Keratinocyte (primary cell): ENCODE measurements around the gene PADI1. TPM values are rescaled to one million over a fixed set of nuclear protein-coding genes. Genes with fewer than 3 reads are reported as not detected.

Source experiments
- DNase-seq: peaks from one replicate; pipeline ENCODE4 v3.0.0-alpha.2; 2011; ENCODE audit warnings: low read depth, missing footprints, low spot score
- FAIRE-seq: peaks from 2 replicates; lab custom pipeline; 2011; peaks lifted over from hg19 to GRCh38; lab: Jason Lieb, UNC
- H2AFZ ChIP-seq: 2 replicates; pipeline ENCODE4 v1.6.0; 2012; ENCODE audit warnings: low read length, control low read depth, inconsistent platforms; ENCODE audit not compliant: control insufficient read depth
- H3K27ac ChIP-seq: 2 replicates; pipeline ENCODE4 v1.5.1; 2011; ENCODE audit warnings: low read length; ENCODE audit not compliant: control insufficient read depth, insufficient read depth
- H3K27me3 ChIP-seq: 3 replicates; pipeline ENCODE4 v1.6.0; 2011; ENCODE audit warnings: low read length; ENCODE audit not compliant: control insufficient read depth, insufficient read depth; ENCODE audit errors: extremely low read depth
- H3K36me3 ChIP-seq, 2 experiments: 2 replicates in 1 of 2; 3 replicates in 1 of 2; pipeline ENCODE4 v1.5.1; 2011; ENCODE audit warnings: low read length in 2 of 2, mild to moderate bottlenecking in 1 of 2; ENCODE audit not compliant: control insufficient read depth in 2 of 2, insufficient read depth in 2 of 2; ENCODE audit errors: extremely low read depth in 1 of 2
- H3K4me1 ChIP-seq: 3 replicates; pipeline ENCODE4 v1.5.1; 2011; ENCODE audit warnings: low read length; ENCODE audit not compliant: control insufficient read depth, insufficient read depth; ENCODE audit errors: extremely low read depth
- H3K4me2 ChIP-seq: 3 replicates; pipeline ENCODE4 v1.6.0; 2011; ENCODE audit warnings: low read depth, low read length; ENCODE audit not compliant: control insufficient read depth, insufficient read depth; ENCODE audit errors: extremely low read depth
- H3K4me3 ChIP-seq, 3 experiments: fragments of 200-600 bp in 1 of 3; sonication (generic) in 1 of 3; 2 replicates in 2 of 3; 3 replicates in 1 of 3; pipeline ENCODE4 v1.5.1; 2011 to 2016; ENCODE audit warnings: low read length in 3 of 3, mild to moderate bottlenecking in 3 of 3, control low read depth in 2 of 3, inconsistent platforms in 1 of 3, low read depth in 1 of 3, mixed read lengths in 1 of 3, mixed run types in 1 of 3, moderate library complexity in 1 of 3; ENCODE audit not compliant: control insufficient read depth in 2 of 3, insufficient read depth in 2 of 3; ENCODE audit errors: extremely low read depth in 1 of 3
- H3K79me2 ChIP-seq: 2 replicates; pipeline ENCODE4 v1.6.0; 2012; ENCODE audit warnings: low read length; ENCODE audit not compliant: control insufficient read depth, insufficient read depth
- H3K9ac ChIP-seq: 3 replicates; pipeline ENCODE4 v1.6.0; 2011; ENCODE audit warnings: low read length; ENCODE audit not compliant: control insufficient read depth, insufficient read depth; ENCODE audit errors: extremely low read depth
- H3K9me1 ChIP-seq: 3 replicates; pipeline ENCODE4 v1.6.0; 2011; ENCODE audit warnings: low read length; ENCODE audit not compliant: control insufficient read depth, insufficient read depth; ENCODE audit errors: extremely low read depth
- H3K9me3 ChIP-seq: 2 replicates; pipeline ENCODE4 v1.5.1; 2012; ENCODE audit warnings: low read depth, low read length; ENCODE audit not compliant: control insufficient read depth
- H4K20me1 ChIP-seq: 3 replicates; pipeline ENCODE4 v1.6.0; 2011; ENCODE audit warnings: low read length; ENCODE audit not compliant: control insufficient read depth, insufficient read depth; ENCODE audit errors: extremely low read depth
- EZH2 ChIP-seq: IDR thresholded peaks from one replicate; pipeline ENCODE4 v1.6.1; 2012; ENCODE audit warnings: inconsistent platforms, mild to moderate bottlenecking, low read length, moderate library complexity
- dilution Hi-C: fragments of 300-500 bp; cut with MboI; formaldehyde crosslinking; loops from one replicate; pipeline ENCODE4 v1.7.0; 2020; ENCODE audit warnings: low sequenced_read_pairs; ENCODE audit not compliant: extremely low pct_ligation_motif_present
- polyA plus RNA-seq, 5 experiments: library from polyadenylated mRNA; depleted of rRNA in 3 of 5; stranded (reverse) in 3 of 5; stranded (forward) in 1 of 5; unstranded in 1 of 5; fragments of >200 nt; gene quantifications; 1 replicate in 1 of 5; 2 replicates in 3 of 5; 3 replicates in 1 of 5; pipeline versions ENCODE4 v1.2.1 to v1.2.3, GENCODE V29; 2011 to 2012; ENCODE audit warnings: missing spikeins in 2 of 5, low read depth in 1 of 5, low replicate concordance in 1 of 5
- TF ChIP-seq, protein P1 (sequence below), 3 experiments: IDR thresholded peaks in 1 of 3; conservative IDR thresholded peaks in 1 of 3; optimal IDR thresholded peaks in 1 of 3; 2 replicates in 2 of 3; 3 replicates in 1 of 3; pipeline versions ENCODE3 to v1.5.1; 2011; ENCODE audit warnings: low read length in 3 of 3, mild to moderate bottlenecking in 3 of 3, moderate library complexity in 2 of 3, control low read depth in 1 of 3, inconsistent platforms in 1 of 3; ENCODE audit not compliant: insufficient read depth in 2 of 3; ENCODE audit errors: extremely low read depth in 1 of 3

Gene PADI1
- polyA plus RNA-seq, 1 donor (not counting 4 experiments of a cell fraction or from before 2014, with no cell fraction given): 0.96 TPM

DNA sequence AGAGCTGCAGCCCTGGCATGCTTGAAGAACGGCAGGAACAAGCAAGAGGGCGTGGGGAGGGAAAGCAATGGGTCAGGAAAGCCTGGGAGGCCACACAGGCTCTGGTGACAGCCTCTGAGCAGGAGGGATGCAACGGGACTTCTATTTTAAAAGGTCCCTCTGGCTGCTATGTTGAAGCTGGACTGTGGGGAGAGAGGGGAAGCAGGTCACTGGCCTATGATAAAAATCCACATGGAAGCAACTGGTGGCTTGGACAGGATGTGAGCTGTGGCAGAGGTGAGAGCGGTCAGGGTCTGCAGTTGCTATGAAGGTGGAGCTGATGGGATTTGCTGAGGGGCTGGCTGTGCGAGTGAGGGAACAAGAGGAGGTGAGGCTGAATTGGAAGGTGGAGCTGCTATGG, 11.2 kb downstream of the PADI1 start:
- H3K36me3 ChIP-seq: no peaks in the 10 kb centered on the region
- H3K4me2 ChIP-seq: no peak overlapping the region
- no peak overlapping the region for H2AFZ ChIP-seq
- H3K9me3 ChIP-seq: no peaks in the 10 kb centered on the region
- no peaks in the 10 kb centered on the region for H3K9me1 ChIP-seq
- no peaks in the 10 kb centered on the region for H4K20me1 ChIP-seq
- TF ChIP-seq, protein P1, sequence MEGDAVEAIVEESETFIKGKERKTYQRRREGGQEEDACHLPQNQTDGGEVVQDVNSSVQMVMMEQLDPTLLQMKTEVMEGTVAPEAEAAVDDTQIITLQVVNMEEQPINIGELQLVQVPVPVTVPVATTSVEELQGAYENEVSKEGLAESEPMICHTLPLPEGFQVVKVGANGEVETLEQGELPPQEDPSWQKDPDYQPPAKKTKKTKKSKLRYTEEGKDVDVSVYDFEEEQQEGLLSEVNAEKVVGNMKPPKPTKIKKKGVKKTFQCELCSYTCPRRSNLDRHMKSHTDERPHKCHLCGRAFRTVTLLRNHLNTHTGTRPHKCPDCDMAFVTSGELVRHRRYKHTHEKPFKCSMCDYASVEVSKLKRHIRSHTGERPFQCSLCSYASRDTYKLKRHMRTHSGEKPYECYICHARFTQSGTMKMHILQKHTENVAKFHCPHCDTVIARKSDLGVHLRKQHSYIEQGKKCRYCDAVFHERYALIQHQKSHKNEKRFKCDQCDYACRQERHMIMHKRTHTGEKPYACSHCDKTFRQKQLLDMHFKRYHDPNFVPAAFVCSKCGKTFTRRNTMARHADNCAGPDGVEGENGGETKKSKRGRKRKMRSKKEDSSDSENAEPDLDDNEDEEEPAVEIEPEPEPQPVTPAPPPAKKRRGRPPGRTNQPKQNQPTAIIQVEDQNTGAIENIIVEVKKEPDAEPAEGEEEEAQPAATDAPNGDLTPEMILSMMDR (optimal IDR thresholded peaks at IDR 0.05 in 1 of 3, IDR thresholded peaks at IDR 0.05 in 1 of 3, conservative IDR thresholded peaks at IDR 0.05 in 1 of 3; ENCODE audit: extremely low read depth in 1 of 3, insufficient read depth in 2 of 3, low read length in 3 of 3): no peak
- H3K4me1 ChIP-seq: peaks cover 40% of the 10 kb centered on the region
- no peak overlapping the region for H3K4me3 ChIP-seq
- H3K27me3 ChIP-seq: no peaks in the 10 kb centered on the region
- H3K9ac ChIP-seq: no peak overlapping the region
- DNase-seq (no peak), FAIRE-seq (no peak)
- H3K79me2 ChIP-seq: no peaks in the 10 kb centered on the region
- dilution Hi-C loops: no loop called here
- no peak overlapping the region for H3K27ac ChIP-seq

DNA sequence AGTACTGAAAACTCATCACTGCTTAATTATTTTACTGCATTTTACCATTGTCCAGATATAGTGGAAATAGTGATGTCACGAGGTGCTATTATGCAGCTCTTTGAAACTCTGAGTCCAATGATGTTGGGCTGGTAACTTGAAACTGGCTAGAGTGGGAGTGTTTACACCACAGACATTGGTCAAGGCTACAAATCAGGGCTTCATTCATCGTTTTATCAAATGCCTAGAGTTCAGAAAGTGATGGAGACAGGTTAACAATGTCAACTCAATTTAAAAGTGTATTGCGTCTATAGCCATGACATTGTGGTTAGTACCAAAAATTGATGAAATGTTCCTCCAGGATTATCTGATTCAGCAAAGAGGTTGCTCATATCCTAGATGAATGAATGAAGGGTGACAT, 12.7 kb downstream of the PADI1 start:
- dilution Hi-C loops: no loop called here
- H3K9ac ChIP-seq: no peak overlapping the region
- H3K27me3 ChIP-seq: no peaks in the 10 kb centered on the region
- no peaks in the 10 kb centered on the region for H3K9me1 ChIP-seq
- H3K4me2 ChIP-seq: no peak overlapping the region
- no peak overlapping the region for H3K27ac ChIP-seq
- no peak for FAIRE-seq
- H3K79me2 ChIP-seq: no peaks in the 10 kb centered on the region
- no peaks in the 10 kb centered on the region for H4K20me1 ChIP-seq
- H3K4me1 ChIP-seq: peaks cover 30% of the 10 kb centered on the region
- no peaks in the 10 kb centered on the region for H3K36me3 ChIP-seq
- TF ChIP-seq EZH2: no peak
- TF ChIP-seq, protein P1 (optimal IDR thresholded peaks at IDR 0.05 in 1 of 3, IDR thresholded peaks at IDR 0.05 in 1 of 3, conservative IDR thresholded peaks at IDR 0.05 in 1 of 3; ENCODE audit: extremely low read depth in 1 of 3, insufficient read depth in 2 of 3, low read length in 3 of 3): no peak
- no peak overlapping the region for H3K4me3 ChIP-seq
- DNase-seq: no peak
- no peak overlapping the region for H2AFZ ChIP-seq
- H3K9me3 ChIP-seq: no peaks in the 10 kb centered on the region
